ENCODE results near the gene ZNF436. TPM values are rescaled to one million over a fixed set of nuclear protein-coding genes. Genes with fewer than 3 reads are reported as not detected.

Gene ZNF436
- total RNA-seq, 1 donor from 2014 or later, result 13.9 TPM

DNA sequence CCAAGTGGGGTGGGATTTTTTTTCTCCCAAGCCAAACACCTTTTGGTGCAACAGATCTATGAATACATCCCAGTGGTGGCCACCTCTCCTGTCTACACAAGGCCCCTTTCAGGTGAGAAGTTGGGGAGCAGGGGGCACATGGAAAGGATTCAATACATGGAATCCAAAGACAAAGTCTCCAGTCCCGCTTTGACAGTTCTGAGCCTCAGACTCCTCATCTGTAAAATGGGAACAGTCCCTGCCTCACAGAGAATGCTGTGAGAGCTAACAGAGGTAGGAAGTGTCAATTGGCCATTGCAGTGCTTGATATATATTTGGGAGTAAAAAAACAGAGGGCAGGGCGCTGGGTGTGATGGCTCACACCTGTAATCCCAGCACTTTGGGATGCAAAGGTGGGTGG is 26.7 kb upstream of the ZNF436 start:
- Mint-ChIP-seq H3K4me3 (ENCODE audit: low read depth) (no peak overlapping the region), H3K27me3 (no peaks in the 10 kb centered on the region), H3K27ac (no peak overlapping the region), H3K4me1 (ENCODE audit: low read depth) (no peaks in the 10 kb centered on the region), H3K36me3 (ENCODE audit: insufficient read depth) (peaks cover 9% of the 10 kb centered on the region), H3K9me3 (ENCODE audit: low read depth) (no peaks in the 10 kb centered on the region)
- DNase-seq (ENCODE audit: low spot score, unreplicated experiment), result no peak
- TF ChIP-seq, protein P1, sequence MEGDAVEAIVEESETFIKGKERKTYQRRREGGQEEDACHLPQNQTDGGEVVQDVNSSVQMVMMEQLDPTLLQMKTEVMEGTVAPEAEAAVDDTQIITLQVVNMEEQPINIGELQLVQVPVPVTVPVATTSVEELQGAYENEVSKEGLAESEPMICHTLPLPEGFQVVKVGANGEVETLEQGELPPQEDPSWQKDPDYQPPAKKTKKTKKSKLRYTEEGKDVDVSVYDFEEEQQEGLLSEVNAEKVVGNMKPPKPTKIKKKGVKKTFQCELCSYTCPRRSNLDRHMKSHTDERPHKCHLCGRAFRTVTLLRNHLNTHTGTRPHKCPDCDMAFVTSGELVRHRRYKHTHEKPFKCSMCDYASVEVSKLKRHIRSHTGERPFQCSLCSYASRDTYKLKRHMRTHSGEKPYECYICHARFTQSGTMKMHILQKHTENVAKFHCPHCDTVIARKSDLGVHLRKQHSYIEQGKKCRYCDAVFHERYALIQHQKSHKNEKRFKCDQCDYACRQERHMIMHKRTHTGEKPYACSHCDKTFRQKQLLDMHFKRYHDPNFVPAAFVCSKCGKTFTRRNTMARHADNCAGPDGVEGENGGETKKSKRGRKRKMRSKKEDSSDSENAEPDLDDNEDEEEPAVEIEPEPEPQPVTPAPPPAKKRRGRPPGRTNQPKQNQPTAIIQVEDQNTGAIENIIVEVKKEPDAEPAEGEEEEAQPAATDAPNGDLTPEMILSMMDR (IDR thresholded peaks at IDR 0.05; ENCODE audit: unreplicated experiment), result no peak

DNA sequence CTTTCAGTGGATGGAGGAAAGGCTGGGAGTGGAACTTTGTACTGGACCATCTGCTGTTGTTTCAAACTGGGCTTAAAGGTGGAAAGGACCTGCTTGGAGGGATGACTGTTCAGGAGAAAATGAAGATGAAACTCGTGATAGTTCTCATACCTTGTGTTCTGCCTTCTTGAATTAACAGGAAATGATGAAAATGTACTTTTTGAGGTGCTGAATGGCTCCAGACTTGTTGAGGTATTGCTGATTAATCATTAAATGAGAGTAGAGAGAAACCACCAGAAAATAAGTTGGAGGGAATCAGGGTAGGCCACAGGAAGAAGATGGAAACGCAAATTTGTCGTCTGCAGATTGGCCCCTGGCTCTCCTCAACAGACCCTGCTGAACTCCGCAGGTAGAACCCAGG is 26.2 kb upstream of the ZNF436 start:
- Mint-ChIP-seq H3K9me3 (ENCODE audit: low read depth) (no peaks in the 10 kb centered on the region), H3K4me3 (ENCODE audit: low read depth) (no peak overlapping the region), H3K27ac (no peak overlapping the region), H3K36me3 (ENCODE audit: insufficient read depth) (peaks cover 9% of the 10 kb centered on the region), H3K4me1 (ENCODE audit: low read depth) (no peaks in the 10 kb centered on the region), H3K27me3 (no peaks in the 10 kb centered on the region)
- no peak for DNase-seq (ENCODE audit: low spot score, unreplicated experiment)
- TF ChIP-seq, protein P1 (IDR thresholded peaks at IDR 0.05; ENCODE audit: unreplicated experiment), result no peak

DNA sequence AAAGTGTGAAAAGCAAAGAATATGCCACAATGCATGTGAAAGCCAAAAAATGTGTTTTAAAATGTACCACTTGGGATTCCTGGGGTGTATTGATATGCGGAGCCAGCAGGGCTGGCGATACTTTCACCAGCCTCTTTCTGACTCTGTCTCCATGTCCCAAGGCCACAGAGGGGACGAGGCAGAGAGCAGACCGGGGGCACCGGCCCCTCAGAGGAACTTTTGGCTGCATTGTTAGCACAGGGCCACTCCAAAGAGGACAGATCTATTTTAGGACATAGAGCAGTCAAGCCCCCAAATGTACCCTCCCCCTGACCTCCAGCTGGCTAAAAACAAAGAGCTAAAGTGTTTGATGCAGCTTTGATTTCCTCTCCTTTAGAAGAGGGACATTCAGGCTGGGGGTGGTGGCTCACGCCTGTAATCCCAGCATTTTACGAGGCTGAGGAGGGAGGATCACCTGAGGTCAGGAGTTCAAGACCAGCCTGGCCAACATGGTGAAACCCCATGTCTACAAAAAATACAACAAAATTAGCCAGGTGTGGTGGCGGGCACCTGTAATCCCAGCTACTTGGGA is 25.6 kb upstream of the ZNF436 start:
- Mint-ChIP-seq H3K27me3 (no peaks in the 10 kb centered on the region), H3K9me3 (ENCODE audit: low read depth) (no peaks in the 10 kb centered on the region), H3K27ac (no peak overlapping the region), H3K4me3 (ENCODE audit: low read depth) (no peak overlapping the region), H3K36me3 (ENCODE audit: insufficient read depth) (peaks cover 8% of the 10 kb centered on the region), H3K4me1 (ENCODE audit: low read depth) (no peaks in the 10 kb centered on the region)
- DNase-seq (ENCODE audit: low spot score, unreplicated experiment), result no peak
- TF ChIP-seq, protein P1 (IDR thresholded peaks at IDR 0.05; ENCODE audit: unreplicated experiment), result no peak

DNA sequence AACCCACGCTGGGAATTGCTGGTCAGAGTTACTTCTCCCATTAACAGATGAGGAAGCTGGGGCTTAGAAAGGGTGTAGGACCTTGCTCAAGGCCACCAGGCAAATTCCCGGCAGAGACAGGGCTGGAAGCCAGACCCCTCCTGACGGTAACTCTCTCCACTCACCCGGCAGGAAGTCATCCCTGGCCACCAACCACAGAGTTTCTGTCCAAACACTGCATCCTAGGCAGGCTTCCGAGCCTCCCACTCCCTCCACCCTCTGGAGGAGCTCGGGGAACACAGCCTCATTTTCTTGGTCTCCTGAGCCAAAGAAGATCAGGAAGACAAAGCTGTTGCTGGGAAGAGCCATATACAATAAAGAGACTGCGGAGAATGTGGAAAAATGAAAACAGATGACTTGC is 25.0 kb upstream of the ZNF436 start:
- Mint-ChIP-seq H3K27ac (peak overlapping the region; percentile 82), H3K4me3 (ENCODE audit: low read depth) (no peak overlapping the region), H3K9me3 (ENCODE audit: low read depth) (no peaks in the 10 kb centered on the region), H3K4me1 (ENCODE audit: low read depth) (no peaks in the 10 kb centered on the region), H3K36me3 (ENCODE audit: insufficient read depth) (peaks cover 8% of the 10 kb centered on the region), H3K27me3 (no peaks in the 10 kb centered on the region)
- no peak for DNase-seq (ENCODE audit: low spot score, unreplicated experiment)
- TF ChIP-seq, protein P1 (IDR thresholded peaks at IDR 0.05; ENCODE audit: unreplicated experiment), result no peak

DNA sequence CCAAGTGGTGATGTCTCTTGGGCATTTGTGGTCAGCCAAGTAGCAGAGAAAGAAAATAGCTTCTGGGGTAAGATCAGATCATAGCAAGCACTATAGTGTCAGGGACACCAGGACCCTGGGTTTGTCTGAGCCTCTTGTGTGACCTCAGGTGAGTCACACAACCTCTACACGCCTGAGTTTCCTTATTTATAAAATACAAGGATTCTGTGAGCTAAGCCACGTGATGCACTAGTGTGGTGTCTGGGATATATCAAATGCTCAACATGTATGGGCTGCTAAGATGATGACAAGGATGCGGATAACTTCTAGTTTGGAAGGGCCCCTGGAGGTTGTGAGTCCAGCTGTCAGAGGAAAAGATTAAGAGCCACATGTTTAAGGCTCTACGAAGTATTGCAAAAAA is 24.5 kb upstream of the ZNF436 start:
- H3K27me3 Mint-ChIP-seq, result no peaks in the 10 kb centered on the region
- H3K36me3 Mint-ChIP-seq (ENCODE audit: insufficient read depth), result peaks cover 8% of the 10 kb centered on the region
- H3K4me3 Mint-ChIP-seq (ENCODE audit: low read depth), result no peak overlapping the region
- TF ChIP-seq, protein P1 (IDR thresholded peaks at IDR 0.05; ENCODE audit: unreplicated experiment), result no peak
- H3K9me3 Mint-ChIP-seq (ENCODE audit: low read depth), result no peaks in the 10 kb centered on the region
- H3K27ac Mint-ChIP-seq, result no peak overlapping the region
- DNase-seq (ENCODE audit: low spot score, unreplicated experiment), result no peak
- no peaks in the 10 kb centered on the region for H3K4me1 Mint-ChIP-seq (ENCODE audit: low read depth)

Measured in progenitor cell of endocrine pancreas (in vitro differentiated cells).